ENCODE data around the gene RPS6KL1.

DNA sequence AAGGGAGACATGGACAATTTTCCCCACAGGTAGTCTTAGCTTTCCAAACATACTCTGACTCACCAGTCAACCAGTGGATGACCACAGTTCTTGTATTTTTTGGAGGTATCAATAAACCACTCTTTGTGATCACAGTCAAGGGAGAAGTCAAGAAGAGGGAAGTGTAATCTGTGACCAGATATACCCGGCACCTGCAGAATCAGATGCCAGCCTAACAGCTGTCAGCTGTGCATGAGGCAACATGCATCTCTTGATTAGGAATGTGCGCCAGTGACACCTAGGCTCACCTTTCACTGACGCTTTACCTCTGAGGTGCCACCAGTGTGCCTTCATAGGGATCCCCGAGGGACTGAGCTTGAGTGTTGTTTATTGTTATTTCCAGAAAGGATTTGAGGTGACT lies 67.1 kb downstream of the RPS6KL1 start:
- TF ChIP-seq, protein P1, sequence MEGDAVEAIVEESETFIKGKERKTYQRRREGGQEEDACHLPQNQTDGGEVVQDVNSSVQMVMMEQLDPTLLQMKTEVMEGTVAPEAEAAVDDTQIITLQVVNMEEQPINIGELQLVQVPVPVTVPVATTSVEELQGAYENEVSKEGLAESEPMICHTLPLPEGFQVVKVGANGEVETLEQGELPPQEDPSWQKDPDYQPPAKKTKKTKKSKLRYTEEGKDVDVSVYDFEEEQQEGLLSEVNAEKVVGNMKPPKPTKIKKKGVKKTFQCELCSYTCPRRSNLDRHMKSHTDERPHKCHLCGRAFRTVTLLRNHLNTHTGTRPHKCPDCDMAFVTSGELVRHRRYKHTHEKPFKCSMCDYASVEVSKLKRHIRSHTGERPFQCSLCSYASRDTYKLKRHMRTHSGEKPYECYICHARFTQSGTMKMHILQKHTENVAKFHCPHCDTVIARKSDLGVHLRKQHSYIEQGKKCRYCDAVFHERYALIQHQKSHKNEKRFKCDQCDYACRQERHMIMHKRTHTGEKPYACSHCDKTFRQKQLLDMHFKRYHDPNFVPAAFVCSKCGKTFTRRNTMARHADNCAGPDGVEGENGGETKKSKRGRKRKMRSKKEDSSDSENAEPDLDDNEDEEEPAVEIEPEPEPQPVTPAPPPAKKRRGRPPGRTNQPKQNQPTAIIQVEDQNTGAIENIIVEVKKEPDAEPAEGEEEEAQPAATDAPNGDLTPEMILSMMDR (IDR thresholded peaks at IDR 0.05) = no peak
- no peak for TF ChIP-seq POLR2A (IDR thresholded peaks at IDR 0.05)
